Common myeloid progenitor, CD34-positive (primary cell): ENCODE results near the gene TPP1.

Source experiments
- CTCF ChIA-PET: fragments of 350-600 bp; sonication (Branson Sonifier 250); formaldehyde crosslinking; loops from one replicate; lab custom pipeline; 2021; ENCODE audit warnings: antibody characterized with exemption; lab: Charles Lee
- POLR2A ChIA-PET: fragments of 350-600 bp; sonication (Branson Sonifier 250); formaldehyde crosslinking; loops from one replicate; lab custom pipeline; 2021; ENCODE audit warnings: antibody characterized with exemption; lab: Charles Lee
- DNase-seq, 3 donors: peaks; one replicate each; pipeline versions ENCODE4 v3.0.0 to v3.0.0-alpha.2; 2013
- H3K27ac ChIP-seq, 2 experiments: 1 replicate in 1 of 2; 2 replicates in 1 of 2; pipeline ENCODE4 v1.7.0; 2013; ENCODE audit warnings: inconsistent platforms in 2 of 2, low read length in 2 of 2, mild to moderate bottlenecking in 2 of 2, low read depth in 1 of 2, moderate library complexity in 1 of 2; ENCODE audit not compliant: severe bottlenecking in 2 of 2, insufficient read depth in 1 of 2, poor library complexity in 1 of 2
- H3K27me3 ChIP-seq, 5 experiments: replicated peaks in 2 of 5; 1 replicate in 3 of 5; 2 replicates in 2 of 5; pipeline versions ENCODE4 v1.6.1 to v1.7.0; 2013; ENCODE audit warnings: low read length in 4 of 5, mild to moderate bottlenecking in 2 of 5, moderate library complexity in 2 of 5, inconsistent platforms in 1 of 5; ENCODE audit not compliant: insufficient read depth in 5 of 5, control insufficient read depth in 4 of 5
- H3K36me3 ChIP-seq, 4 experiments: 1 replicate in 2 of 4; 2 replicates in 2 of 4; pipeline versions ENCODE4 v1.6.1 to v1.7.0; 2013; ENCODE audit warnings: low read length in 3 of 4, control low read depth in 1 of 4, mild to moderate bottlenecking in 1 of 4; ENCODE audit not compliant: control insufficient read depth in 4 of 4, insufficient read depth in 4 of 4
- H3K4me1 ChIP-seq, 4 experiments: 1 replicate in 3 of 4; 2 replicates in 1 of 4; pipeline versions ENCODE4 v1.6.1 to v1.7.1; 2013; ENCODE audit warnings: low read length in 3 of 4, mild to moderate bottlenecking in 3 of 4, control low read depth in 1 of 4, inconsistent platforms in 1 of 4, moderate library complexity in 1 of 4; ENCODE audit not compliant: control insufficient read depth in 4 of 4, insufficient read depth in 4 of 4; ENCODE audit errors: control extremely low read depth in 1 of 4
- H3K4me3 ChIP-seq, 7 experiments: 1 replicate in 4 of 7; 2 replicates in 3 of 7; pipeline versions ENCODE4 v1.5.1 to v1.7.0; 2013; ENCODE audit warnings: mild to moderate bottlenecking in 7 of 7, low read length in 6 of 7, moderate library complexity in 6 of 7, inconsistent platforms in 2 of 7, low read depth in 2 of 7, control low read depth in 1 of 7; ENCODE audit not compliant: insufficient read depth in 4 of 7, control insufficient read depth in 1 of 7; ENCODE audit errors: extremely low read depth in 1 of 7
- H3K9me3 ChIP-seq, 5 experiments: 1 replicate in 4 of 5; 2 replicates in 1 of 5; pipeline versions ENCODE4 v1.6.1 to v1.7.1; 2013; ENCODE audit warnings: low read length in 4 of 5, mild to moderate bottlenecking in 2 of 5, inconsistent platforms in 1 of 5, low read depth in 1 of 5, moderate library complexity in 1 of 5; ENCODE audit not compliant: control insufficient read depth in 4 of 5, insufficient read depth in 2 of 5; ENCODE audit errors: control extremely low read depth in 1 of 5
- WGBS: methylation state at CpG from one replicate; pipeline ENCODE4 v1.1.5; 2013; ENCODE audit not compliant: insufficient coverage; 5-methylcytosine and 5-hydroxymethylcytosine counted together

Gene TPP1

GRCh38 chr11:6571434-6572008, 47.7 kb downstream of the TPP1 start:
- no peak for DNase-seq
- ChIA-PET POLR2A (no interaction called here), CTCF (no interaction called here)
- Histone ChIP-seq H3K36me3 (peaks cover 0 to 13% (median 0%) of the 10 kb centered on the region in 4 experiments), H3K4me1 (peaks cover 0 to 17% (median 8%) of the 10 kb centered on the region in 4 experiments), H3K27me3 (peaks cover 0 to 8% (median 0%) of the 10 kb centered on the region in 5 experiments), H3K9me3 (no peaks in the 10 kb centered on the region), H3K4me3 (peak overlapping the region in 1 of 7 experiments; percentile 30), H3K27ac (no peak overlapping the region)
- 89% methylated on average over 19 of the region's 22 CpGs for WGBS

GRCh38 chr11:6570691-6571427, 48.4 kb downstream of the TPP1 start:
- no peak for DNase-seq
- Histone ChIP-seq H3K4me1 (peaks cover 0 to 17% (median 8%) of the 10 kb centered on the region in 4 experiments), H3K27ac (no peak overlapping the region), H3K36me3 (peaks cover 0 to 13% (median 0%) of the 10 kb centered on the region in 4 experiments), H3K4me3 (peak overlapping the region in 1 of 7 experiments; percentile 20), H3K9me3 (no peaks in the 10 kb centered on the region), H3K27me3 (peaks cover 0 to 8% (median 0%) of the 10 kb centered on the region in 5 experiments)
- ChIA-PET CTCF (no interaction called here), POLR2A (no interaction called here)
- 94% methylated on average over 62 of the region's 62 CpGs for WGBS

GRCh38 chr11:6569706-6570105, 49.5 kb downstream of the TPP1 start:
- Histone ChIP-seq H3K36me3 (peaks cover 0 to 13% (median 0%) of the 10 kb centered on the region in 4 experiments), H3K27ac (no peak overlapping the region), H3K4me3 (no peak overlapping the region), H3K9me3 (no peaks in the 10 kb centered on the region), H3K4me1 (peaks cover 0 to 17% (median 8%) of the 10 kb centered on the region in 4 experiments), H3K27me3 (peaks cover 0 to 8% (median 0%) of the 10 kb centered on the region in 5 experiments)
- no peak for DNase-seq
- ChIA-PET POLR2A (no interaction called here), CTCF (interaction anchor here (1.3 kb wide), 1 partner anchor 27 kb away, joined by 4 read pairs; no protein-coding TSS in a partner anchor)
- WGBS, result 79% methylated on average over 4 of the region's 5 CpGs

GRCh38 chr11:6568191-6568918, 50.9 kb downstream of the TPP1 start:
- DNase-seq, result peak; percentile 48 to 83 (median 80)

GRCh38 chr11:6567371-6567745, 51.9 kb downstream of the TPP1 start:
- Histone ChIP-seq H3K27ac (no peak overlapping the region), H3K36me3 (peaks cover 0 to 13% (median 2%) of the 10 kb centered on the region in 4 experiments), H3K9me3 (no peaks in the 10 kb centered on the region), H3K27me3 (peaks cover 0 to 8% (median 0%) of the 10 kb centered on the region in 5 experiments), H3K4me3 (no peak overlapping the region), H3K4me1 (peaks cover 0 to 17% (median 8%) of the 10 kb centered on the region in 4 experiments)
- 97% methylated on average over 5 of the region's 7 CpGs for WGBS
- ChIA-PET CTCF (no interaction called here), POLR2A (no interaction called here)
- DNase-seq, result no peak

More at GRCh38 chr11:6568191-6568918, 50.9 kb downstream of the TPP1 start:
- ChIA-PET CTCF (interaction anchor here (1.0 to 1.1 kb wide), 3 partner anchors 37 to 115 kb away, joined by 3 to 4 read pairs (median 4); partner anchors contain the start of gene MRPL17), POLR2A (no interaction called here)
- Histone ChIP-seq H3K4me3 (no peak overlapping the region), H3K27ac (peak overlapping the region in 1 of 2 experiments; percentile 15), H3K36me3 (peaks cover 0 to 13% (median 2%) of the 10 kb centered on the region in 4 experiments), H3K9me3 (no peaks in the 10 kb centered on the region), H3K27me3 (peaks cover 0 to 8% (median 0%) of the 10 kb centered on the region in 5 experiments), H3K4me1 (peaks cover 0 to 17% (median 8%) of the 10 kb centered on the region in 4 experiments)
- 74% methylated on average over 3 of the region's 4 CpGs for WGBS

GRCh38 chr11:6566704-6567370, 52.4 kb downstream of the TPP1 start:
- Histone ChIP-seq H3K4me1 (peaks cover 0 to 17% (median 8%) of the 10 kb centered on the region in 4 experiments), H3K27me3 (peaks cover 0 to 8% (median 0%) of the 10 kb centered on the region in 5 experiments), H3K36me3 (peaks cover 0 to 13% (median 2%) of the 10 kb centered on the region in 4 experiments), H3K9me3 (no peaks in the 10 kb centered on the region), H3K27ac (no peak overlapping the region), H3K4me3 (no peak overlapping the region)
- no peak for DNase-seq
- 90% methylated on average over 13 of the region's 13 CpGs for WGBS
- POLR2A ChIA-PET, result no interaction called here
- CTCF ChIA-PET, result no interaction called here
